Fibroblast of lung (primary cell): ENCODE data around the gene NBR1. TPM values are rescaled to one million over a fixed set of nuclear protein-coding genes. Genes with fewer than 3 reads are reported as not detected.
"Not testable (repeated sequence)": the region's sequence is repeated elsewhere in the genome, so short reads cannot be mapped to it uniquely, and the experiment has no call there.

Experiments
- DNase-seq, 2 donors: peaks; one replicate each; pipeline versions ENCODE4 v3.0.0 to v3.0.0-alpha.2; 2010; ENCODE audit warnings: low read depth in 2 of 2
- H2AFZ ChIP-seq: 2 replicates; pipeline ENCODE4 v1.5.1; 2012; ENCODE audit warnings: low read length, control low read depth, inconsistent platforms
- H3K27ac ChIP-seq: 2 replicates; pipeline ENCODE4 v1.5.1; 2011; ENCODE audit warnings: low read length, control low read depth; ENCODE audit not compliant: insufficient read depth
- H3K27me3 ChIP-seq: 2 replicates; pipeline ENCODE4 v1.5.1; 2011; ENCODE audit warnings: mild to moderate bottlenecking, low read length; ENCODE audit not compliant: control insufficient read depth, insufficient read depth
- H3K36me3 ChIP-seq: 2 replicates; pipeline ENCODE4 v1.5.1; 2011; ENCODE audit warnings: low read length; ENCODE audit not compliant: control insufficient read depth, insufficient read depth
- H3K4me1 ChIP-seq: 2 replicates; pipeline ENCODE4 v1.5.1; 2011; ENCODE audit warnings: low read length; ENCODE audit not compliant: control insufficient read depth, insufficient read depth; ENCODE audit errors: extremely low read depth
- H3K4me2 ChIP-seq: 2 replicates; pipeline ENCODE4 v1.5.1; 2011; ENCODE audit warnings: low read length, control low read depth; ENCODE audit not compliant: insufficient read depth; ENCODE audit errors: extremely low read depth
- H3K4me3 ChIP-seq, 4 experiments: fragments of 200-600 bp in 1 of 4; sonication (generic) in 1 of 4; replicated peaks in 1 of 4; 2 replicates each; pipeline ENCODE4 v1.5.1; 2011 to 2016; ENCODE audit warnings: low read length in 4 of 4, low read depth in 3 of 4, mild to moderate bottlenecking in 3 of 4, control low read depth in 2 of 4, inconsistent platforms in 1 of 4, mixed read lengths in 1 of 4; ENCODE audit not compliant: insufficient read depth in 1 of 4; ENCODE audit errors: control extremely low read depth in 1 of 4
- H3K79me2 ChIP-seq: 2 replicates; pipeline ENCODE4 v1.5.1; 2012; ENCODE audit warnings: mild to moderate bottlenecking, low read length, inconsistent platforms; ENCODE audit not compliant: control insufficient read depth, insufficient read depth
- H3K9ac ChIP-seq: 2 replicates; pipeline ENCODE4 v1.5.1; 2011; ENCODE audit warnings: mild to moderate bottlenecking, low read length, control low read depth; ENCODE audit not compliant: insufficient read depth
- H3K9me3 ChIP-seq: 2 replicates; pipeline ENCODE4 v1.5.1; 2012; ENCODE audit warnings: low read depth, low read length; ENCODE audit not compliant: control insufficient read depth, insufficient read depth
- H4K20me1 ChIP-seq: 2 replicates; pipeline ENCODE4 v1.5.1; 2011; ENCODE audit warnings: low read length; ENCODE audit not compliant: control insufficient read depth, insufficient read depth; ENCODE audit errors: extremely low read depth
- EZH2 ChIP-seq: IDR thresholded peaks from 2 replicates; pipeline ENCODE4 v1.5.1; 2012; ENCODE audit warnings: low read length, control low read depth, mild to moderate bottlenecking; ENCODE audit errors: missing control alignments
- polyA plus RNA-seq, 2 donors: library from polyadenylated mRNA; depleted of rRNA in 1 of 2; stranded (reverse) in 1 of 2; unstranded in 1 of 2; fragments of >200 nt; gene quantifications; 2 replicates each; pipeline ENCODE4 v1.2.1, GENCODE V29; 2011 to 2012; ENCODE audit warnings: missing spikeins in 1 of 2
- total RNA-seq: library from RNA; depleted of rRNA; stranded (reverse); fragments of >200 nt; gene quantifications from 2 replicates; pipeline ENCODE4 v1.2.1, GENCODE V29; 2014
- TF ChIP-seq, protein P1 (sequence below), 2 donors: IDR thresholded peaks in 1 of 2; conservative IDR thresholded peaks in 1 of 2; 1 replicate in 1 of 2; 2 replicates in 1 of 2; pipeline ENCODE4 v1.5.1; 2011 to 2012; ENCODE audit warnings: low read length in 2 of 2, control low read depth in 1 of 2, inconsistent platforms in 1 of 2, low read depth in 1 of 2, mild to moderate bottlenecking in 1 of 2

Gene NBR1
- total and polyA plus RNA-seq, 2 donors (not counting 1 experiment from before 2014, with no cell fraction given) = 91.8 to 134 TPM

DNA sequence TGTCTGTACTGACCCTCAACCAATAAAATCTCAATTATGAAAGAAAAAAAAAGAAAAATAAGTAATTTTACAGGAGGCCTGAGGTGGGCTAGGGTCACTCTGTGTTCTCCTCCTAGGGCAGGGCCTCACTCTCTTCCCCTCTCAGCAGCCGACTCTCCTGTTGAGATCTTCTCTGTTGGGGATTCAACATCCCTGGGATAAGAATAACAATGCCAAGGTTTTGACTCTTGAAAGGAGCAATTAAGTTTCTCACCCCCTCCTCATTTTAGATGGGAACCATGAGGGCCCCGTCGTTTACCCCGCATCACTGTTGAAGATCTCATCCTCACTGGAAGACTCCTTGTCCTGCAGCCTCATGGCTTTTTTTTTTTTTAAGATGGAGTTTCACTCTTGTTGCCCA, 24.4 kb upstream of the NBR1 start:
- Histone ChIP-seq H3K9ac (no peak overlapping the region), H2AFZ (no peak overlapping the region), H3K36me3 (no peaks in the 10 kb centered on the region), H3K9me3 (no peaks in the 10 kb centered on the region), H3K79me2 (no peaks in the 10 kb centered on the region), H4K20me1 (no peaks in the 10 kb centered on the region), H3K4me2 (no peak overlapping the region), H3K27me3 (no peaks in the 10 kb centered on the region), H3K27ac (no peak overlapping the region), H3K4me1 (no peaks in the 10 kb centered on the region), H3K4me3 (no peak overlapping the region)
- TF ChIP-seq EZH2 = no peak
- TF ChIP-seq, protein P1, sequence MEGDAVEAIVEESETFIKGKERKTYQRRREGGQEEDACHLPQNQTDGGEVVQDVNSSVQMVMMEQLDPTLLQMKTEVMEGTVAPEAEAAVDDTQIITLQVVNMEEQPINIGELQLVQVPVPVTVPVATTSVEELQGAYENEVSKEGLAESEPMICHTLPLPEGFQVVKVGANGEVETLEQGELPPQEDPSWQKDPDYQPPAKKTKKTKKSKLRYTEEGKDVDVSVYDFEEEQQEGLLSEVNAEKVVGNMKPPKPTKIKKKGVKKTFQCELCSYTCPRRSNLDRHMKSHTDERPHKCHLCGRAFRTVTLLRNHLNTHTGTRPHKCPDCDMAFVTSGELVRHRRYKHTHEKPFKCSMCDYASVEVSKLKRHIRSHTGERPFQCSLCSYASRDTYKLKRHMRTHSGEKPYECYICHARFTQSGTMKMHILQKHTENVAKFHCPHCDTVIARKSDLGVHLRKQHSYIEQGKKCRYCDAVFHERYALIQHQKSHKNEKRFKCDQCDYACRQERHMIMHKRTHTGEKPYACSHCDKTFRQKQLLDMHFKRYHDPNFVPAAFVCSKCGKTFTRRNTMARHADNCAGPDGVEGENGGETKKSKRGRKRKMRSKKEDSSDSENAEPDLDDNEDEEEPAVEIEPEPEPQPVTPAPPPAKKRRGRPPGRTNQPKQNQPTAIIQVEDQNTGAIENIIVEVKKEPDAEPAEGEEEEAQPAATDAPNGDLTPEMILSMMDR (conservative IDR thresholded peaks at IDR 0.05 in 1 of 2, IDR thresholded peaks at IDR 0.05 in 1 of 2; ENCODE audit: low read depth in 1 of 2, low read length in 2 of 2) = no peak
- no peak for DNase-seq

DNA sequence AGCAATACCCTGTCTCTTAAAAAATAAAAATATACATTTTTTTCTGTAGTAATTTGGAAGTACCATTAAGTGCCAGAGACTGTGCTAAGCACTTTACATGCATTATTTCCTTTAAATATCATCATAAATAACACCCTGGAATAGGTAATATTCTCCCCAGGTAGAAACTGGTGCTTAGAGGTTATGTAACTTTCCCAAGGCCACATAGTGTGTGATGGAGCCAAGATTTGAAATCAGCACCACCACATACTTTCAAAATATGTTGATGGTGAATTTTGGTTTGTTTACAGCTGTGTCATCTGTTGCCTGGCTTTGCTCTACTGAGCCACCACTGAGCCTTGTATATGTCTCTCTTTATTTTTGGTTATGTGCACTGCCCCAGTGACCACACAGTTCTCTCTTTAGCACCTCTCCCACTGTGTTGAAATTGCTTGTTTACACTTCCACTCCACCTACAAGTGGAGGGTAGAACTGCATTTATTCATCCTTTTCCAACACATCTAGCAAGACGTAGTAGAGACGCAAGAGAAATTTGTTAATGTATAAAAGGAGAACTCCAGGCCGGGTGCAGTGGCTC, 19.0 kb upstream of the NBR1 start:
- TF ChIP-seq, protein P1 (conservative IDR thresholded peaks at IDR 0.05 in 1 of 2, IDR thresholded peaks at IDR 0.05 in 1 of 2; ENCODE audit: low read depth in 1 of 2, low read length in 2 of 2) = no peak
- no peak for TF ChIP-seq EZH2
- H4K20me1 ChIP-seq = no peaks in the 10 kb centered on the region
- H3K9me3 ChIP-seq = no peaks in the 10 kb centered on the region
- no peaks in the 10 kb centered on the region for H3K27me3 ChIP-seq
- H3K27ac ChIP-seq = no peak overlapping the region
- H3K36me3 ChIP-seq = no peaks in the 10 kb centered on the region
- no peak overlapping the region for H2AFZ ChIP-seq
- H3K79me2 ChIP-seq = no peaks in the 10 kb centered on the region
- no peak overlapping the region for H3K4me2 ChIP-seq
- no peak overlapping the region for H3K9ac ChIP-seq
- no peak overlapping the region for H3K4me3 ChIP-seq
- no peaks in the 10 kb centered on the region for H3K4me1 ChIP-seq
- DNase-seq = no peak

DNA sequence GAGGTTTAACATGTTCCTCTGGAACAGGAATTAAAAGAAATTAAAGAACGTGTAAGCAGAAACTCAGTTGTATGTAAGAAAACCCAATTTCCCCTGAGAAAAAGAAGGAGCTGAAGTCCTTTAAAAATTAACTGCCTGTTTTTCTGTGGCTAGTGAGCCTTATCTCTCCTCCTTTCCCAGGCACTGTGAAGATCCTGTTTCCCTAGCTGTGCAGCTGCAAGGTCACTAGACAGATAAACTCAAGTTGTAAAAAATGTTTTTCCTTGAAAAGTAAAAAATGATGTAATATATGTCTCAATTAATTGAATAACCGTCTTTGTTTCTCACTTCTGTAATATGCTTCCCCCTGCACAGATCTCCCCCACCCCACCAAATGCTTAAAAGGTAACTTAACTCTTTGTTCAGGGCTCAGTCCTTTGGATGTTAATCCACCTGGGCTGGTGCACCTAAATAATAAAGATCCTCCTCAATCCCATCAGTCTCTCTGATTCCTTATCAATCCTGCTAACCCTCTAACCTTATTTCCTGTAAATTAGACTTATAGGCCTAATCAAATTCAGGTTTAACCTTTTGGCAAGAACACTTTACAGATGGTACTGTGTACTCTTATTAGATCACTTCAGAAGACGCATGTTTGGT, 17.7 kb upstream of the NBR1 start:
- H3K9me3 ChIP-seq, DNase-seq, H3K4me2 ChIP-seq, H3K27me3 ChIP-seq, H3K4me1 ChIP-seq, H3K27ac ChIP-seq, H4K20me1 ChIP-seq, H3K79me2 ChIP-seq, H3K9ac ChIP-seq, H2AFZ ChIP-seq, H3K4me3 ChIP-seq, H3K36me3 ChIP-seq: not testable (repeated sequence)
